Trophoblast cell (in vitro differentiated cells and primary cell): ENCODE results near the gene RHOT2.
A peak's percentile ranks its signal among the peaks of the same experiment; 100 is the strongest.

ENCODE experiments used
- DNase-seq, 2 donors: peaks; one replicate each; pipeline ENCODE4 v3.0.0-alpha.2; 2016
- H2AFZ ChIP-seq: 2 replicates; pipeline ENCODE4 v1.6.1; 2013; ENCODE audit warnings: low read length, moderate library complexity, mild to moderate bottlenecking; ENCODE audit not compliant: insufficient read depth, poor library complexity
- H2AK5ac ChIP-seq: 2 replicates; pipeline ENCODE4 v1.6.1; 2013; ENCODE audit warnings: mild to moderate bottlenecking, low read length
- H2BK120ac ChIP-seq: 2 replicates; pipeline ENCODE4 v1.6.1; 2013; ENCODE audit warnings: low read length, mild to moderate bottlenecking, moderate library complexity; ENCODE audit not compliant: insufficient read depth, poor library complexity
- H2BK12ac ChIP-seq: 2 replicates; pipeline ENCODE4 v1.6.1; 2013; ENCODE audit warnings: mild to moderate bottlenecking, low read length, moderate library complexity
- H2BK5ac ChIP-seq: 2 replicates; pipeline ENCODE4 v1.6.1; 2013; ENCODE audit warnings: low read length, low read depth, moderate library complexity, mild to moderate bottlenecking; ENCODE audit not compliant: poor library complexity
- H3K14ac ChIP-seq: 2 replicates; pipeline ENCODE4 v1.6.1; 2013; ENCODE audit warnings: mild to moderate bottlenecking, low read length
- H3K18ac ChIP-seq: 2 replicates; pipeline ENCODE4 v1.6.1; 2013; ENCODE audit warnings: mild to moderate bottlenecking, low read length
- H3K23ac ChIP-seq: 2 replicates; pipeline ENCODE4 v1.6.1; 2013; ENCODE audit warnings: low read length
- H3K27ac ChIP-seq: 2 replicates; pipeline ENCODE4 v1.5.1; 2013; ENCODE audit warnings: low read depth, mild to moderate bottlenecking, inconsistent platforms, low read length, moderate library complexity
- H3K27me3 ChIP-seq: 2 replicates; pipeline ENCODE4 v1.6.1; 2013; ENCODE audit warnings: inconsistent platforms, mild to moderate bottlenecking, low read length, moderate library complexity; ENCODE audit not compliant: insufficient read depth
- H3K36me3 ChIP-seq, 2 experiments: 1 replicate in 1 of 2; 2 replicates in 1 of 2; pipeline ENCODE4 v1.6.1; 2013; ENCODE audit warnings: low read length in 2 of 2, mild to moderate bottlenecking in 2 of 2, moderate library complexity in 1 of 2; ENCODE audit not compliant: insufficient read depth in 2 of 2, control insufficient read depth in 1 of 2
- H3K4ac ChIP-seq: 2 replicates; pipeline ENCODE4 v1.6.1; 2013; ENCODE audit warnings: low read depth, mild to moderate bottlenecking, low read length, moderate library complexity
- H3K4me1 ChIP-seq, 2 experiments: 1 replicate in 1 of 2; 2 replicates in 1 of 2; pipeline ENCODE4 v1.6.1; 2013; ENCODE audit warnings: low read length in 2 of 2, mild to moderate bottlenecking in 2 of 2, moderate library complexity in 1 of 2; ENCODE audit not compliant: insufficient read depth in 2 of 2, control insufficient read depth in 1 of 2
- H3K4me2 ChIP-seq: 2 replicates; pipeline ENCODE4 v1.6.1; 2013; ENCODE audit warnings: inconsistent platforms, mild to moderate bottlenecking, low read length, moderate library complexity
- H3K4me3 ChIP-seq: 2 replicates; pipeline ENCODE4 v1.5.1; 2013; ENCODE audit warnings: mild to moderate bottlenecking, low read depth, low read length, inconsistent platforms
- H3K79me1 ChIP-seq: one replicate; pipeline ENCODE4 v1.6.1; 2013; ENCODE audit warnings: low read length
- H3K79me2 ChIP-seq: 2 replicates; pipeline ENCODE4 v1.6.1; 2013; ENCODE audit warnings: low read length, mild to moderate bottlenecking; ENCODE audit not compliant: control insufficient read depth, insufficient read depth, poor library complexity
- H3K9ac ChIP-seq: 2 replicates; pipeline ENCODE4 v1.6.1; 2013; ENCODE audit warnings: mild to moderate bottlenecking, low read length
- H3K9me3 ChIP-seq: 2 replicates; pipeline ENCODE4 v1.6.1; 2013; ENCODE audit warnings: low read depth, mild to moderate bottlenecking, control low read depth, inconsistent platforms, low read length; ENCODE audit not compliant: insufficient read depth
- H4K12ac ChIP-seq: 2 replicates; pipeline ENCODE4 v1.6.1; 2013; ENCODE audit warnings: low read depth, mild to moderate bottlenecking, low read length, moderate library complexity
- H4K8ac ChIP-seq: 2 replicates; pipeline ENCODE4 v1.6.1; 2013; ENCODE audit warnings: low read depth, mild to moderate bottlenecking, low read length, moderate library complexity
- H4K91ac ChIP-seq: one replicate; pipeline ENCODE4 v1.6.1; 2013; ENCODE audit warnings: low read depth, mild to moderate bottlenecking, low read length, moderate library complexity
- WGBS: extraction: QIAGEN DNeasy Blood & Tissue Kit; methylation state at CpG from one replicate; pipeline ENCODE4 v1.1.7; 2013; ENCODE audit warnings: missing lambda C conversion rate; ENCODE audit not compliant: insufficient read length, insufficient coverage; ENCODE audit errors: extremely low coverage; 5-methylcytosine and 5-hydroxymethylcytosine counted together

Gene RHOT2

GRCh38 chr16:666572-666971, 1.4 kb upstream of the RHOT2 start:
- Histone ChIP-seq H3K9ac (no peak overlapping the region), H3K36me3 (peaks cover 28 to 42% of the 10 kb centered on the region in 2 experiments), H3K23ac (no peak overlapping the region), H3K18ac (no peak overlapping the region), H3K27me3 (no peaks in the 10 kb centered on the region), H2BK12ac (no peak overlapping the region), H3K4ac (no peak overlapping the region), H3K79me2 (peaks cover 8% of the 10 kb centered on the region), H2AK5ac (no peak overlapping the region), H2BK5ac (no peak overlapping the region), H4K91ac (no peak overlapping the region), H2BK120ac (no peak overlapping the region), H3K4me3 (no peak overlapping the region), H3K9me3 (no peaks in the 10 kb centered on the region), H3K4me1 (peaks cover 7% of the 10 kb centered on the region in 2 experiments), H3K27ac (no peak overlapping the region), H3K4me2 (no peak overlapping the region), H3K79me1 (peaks cover 5% of the 10 kb centered on the region), H4K8ac (no peak overlapping the region), H2AFZ (no peak overlapping the region), H3K14ac (no peak overlapping the region), H4K12ac (no peak overlapping the region)
- WGBS = no CpG with 5 or more reads among the region's 13 CpGs
- DNase-seq = no peak

GRCh38 chr16:667113-667779, 686 bp upstream of the RHOT2 start:
- no peak overlapping the region for H3K18ac ChIP-seq
- no CpG with 5 or more reads among the region's 22 CpGs for WGBS
- peaks cover 34 to 42% of the 10 kb centered on the region in 2 experiments for H3K36me3 ChIP-seq
- H3K23ac ChIP-seq = no peak overlapping the region
- H3K27ac ChIP-seq = no peak overlapping the region
- H3K4me1 ChIP-seq = peaks cover 7% of the 10 kb centered on the region in 2 experiments
- no peak overlapping the region for H2AFZ ChIP-seq
- peaks cover 8% of the 10 kb centered on the region for H3K79me2 ChIP-seq
- DNase-seq = no peak
- H2BK12ac ChIP-seq = peak overlapping the region; percentile 5
- no peak overlapping the region for H3K9ac ChIP-seq
- peak overlapping the region; percentile 10 for H2AK5ac ChIP-seq
- H2BK120ac ChIP-seq = no peak overlapping the region
- H2BK5ac ChIP-seq = no peak overlapping the region
- no peaks in the 10 kb centered on the region for H3K27me3 ChIP-seq
- no peak overlapping the region for H3K4me3 ChIP-seq
- no peak overlapping the region for H3K4ac ChIP-seq
- peak overlapping the region; percentile 36 for H4K12ac ChIP-seq
- H4K8ac ChIP-seq = peak overlapping the region; percentile 30
- H3K4me2 ChIP-seq = no peak overlapping the region
- H3K9me3 ChIP-seq = no peaks in the 10 kb centered on the region
- no peak overlapping the region for H3K14ac ChIP-seq
- no peak overlapping the region for H4K91ac ChIP-seq
- H3K79me1 ChIP-seq = peaks cover 5% of the 10 kb centered on the region

- peaks cover 7% of the 10 kb centered on the region in 2 experiments for H3K4me1 ChIP-seq
- H2BK120ac ChIP-seq = peak overlapping the region; percentile 87
- H3K79me1 ChIP-seq = peaks cover 5% of the 10 kb centered on the region
- H2AK5ac ChIP-seq = peak overlapping the region; percentile 91
- WGBS = no CpG with 5 or more reads among the region's 50 CpGs
- no peak overlapping the region for H3K27ac ChIP-seq
- peak overlapping the region; percentile 97 for H3K4ac ChIP-seq
- peak overlapping the region; percentile 90 for H3K9ac ChIP-seq
- H3K79me2 ChIP-seq = peaks cover 8% of the 10 kb centered on the region
- no peaks in the 10 kb centered on the region for H3K9me3 ChIP-seq
- peak overlapping the region; percentile 87 for H4K8ac ChIP-seq
- peak in 1 of 2 donors; percentile 28 for DNase-seq
- H4K91ac ChIP-seq = peak overlapping the region; percentile 93
- H4K12ac ChIP-seq = peak overlapping the region; percentile 85
- H2AFZ ChIP-seq = peak overlapping the region; percentile 61
- peaks cover 48% of the 10 kb centered on the region in 2 experiments for H3K36me3 ChIP-seq
- no peak overlapping the region for H3K23ac ChIP-seq
- peak overlapping the region; percentile 90 for H3K14ac ChIP-seq
- H2BK12ac ChIP-seq = no peak overlapping the region
- H3K18ac ChIP-seq = peak overlapping the region; percentile 77
- H3K4me2 ChIP-seq = peak overlapping the region; percentile 67
- no peaks in the 10 kb centered on the region for H3K27me3 ChIP-seq
- peak overlapping the region; percentile 98 for H3K4me3 ChIP-seq
- H2BK5ac ChIP-seq = peak overlapping the region; percentile 51
Measured at GRCh38 chr16:668519-669171, 713 bp downstream of the RHOT2 start.

- H2AFZ ChIP-seq = no peak overlapping the region
- H3K27me3 ChIP-seq = no peaks in the 10 kb centered on the region
- H3K9ac ChIP-seq = no peak overlapping the region
Measured at GRCh38 chr16:669666-670065, 1.7 kb downstream of the RHOT2 start.

More at GRCh38 chr16:669666-670065, 1.7 kb downstream of the RHOT2 start:
- Histone ChIP-seq H3K23ac (no peak overlapping the region), H3K4me3 (no peak overlapping the region), H3K14ac (no peak overlapping the region), H2BK12ac (no peak overlapping the region), H2BK5ac (no peak overlapping the region), H4K8ac (no peak overlapping the region), H3K4ac (no peak overlapping the region), H3K18ac (no peak overlapping the region), H2AK5ac (no peak overlapping the region), H3K4me2 (no peak overlapping the region), H3K4me1 (peaks cover 7% of the 10 kb centered on the region in 2 experiments), H4K91ac (no peak overlapping the region), H3K36me3 (peaks cover 54 to 56% of the 10 kb centered on the region in 2 experiments), H4K12ac (no peak overlapping the region), H3K9me3 (no peaks in the 10 kb centered on the region), H3K79me2 (peaks cover 8% of the 10 kb centered on the region), H3K79me1 (peaks cover 5% of the 10 kb centered on the region), H2BK120ac (no peak overlapping the region), H3K27ac (no peak overlapping the region)
- no CpG with 5 or more reads among the region's 13 CpGs for WGBS
- DNase-seq = no peak
